Measurements from ENCODE around the gene OBSCN.

Gene OBSCN

GRCh38 chr1:228368801-228369607, 161.2 kb downstream of the OBSCN start:
- Histone ChIP-seq H3K36me3 (ENCODE audit: control insufficient read depth, insufficient read depth, low read length) (no peaks in the 10 kb centered on the region), H3K4me3 (ENCODE audit: low read depth, low read length) (no peak overlapping the region), H3K9me3 (ENCODE audit: control insufficient read depth, insufficient read depth, low read length) (no peaks in the 10 kb centered on the region), H3K27me3 (ENCODE audit: control insufficient read depth, insufficient read depth, low read length) (no peaks in the 10 kb centered on the region), H3K4me1 (ENCODE audit: control insufficient read depth, insufficient read depth, low read length) (no peaks in the 10 kb centered on the region), H3K27ac (ENCODE audit: low read depth, low read length) (no peak overlapping the region), H3K9ac (ENCODE audit: low read depth, low read length) (no peak overlapping the region)

GRCh38 chr1:228369608-228370438, 162.0 kb downstream of the OBSCN start:
- Histone ChIP-seq H3K9me3 (ENCODE audit: control insufficient read depth, insufficient read depth, low read length) (no peaks in the 10 kb centered on the region), H3K27me3 (ENCODE audit: control insufficient read depth, insufficient read depth, low read length) (no peaks in the 10 kb centered on the region), H3K27ac (ENCODE audit: low read depth, low read length) (no peak overlapping the region), H3K9ac (ENCODE audit: low read depth, low read length) (no peak overlapping the region), H3K4me1 (ENCODE audit: control insufficient read depth, insufficient read depth, low read length) (no peaks in the 10 kb centered on the region), H3K36me3 (ENCODE audit: control insufficient read depth, insufficient read depth, low read length) (no peaks in the 10 kb centered on the region), H3K4me3 (ENCODE audit: low read depth, low read length) (no peak overlapping the region)

GRCh38 chr1:228370439-228370940, 162.6 kb downstream of the OBSCN start:
- Histone ChIP-seq H3K9ac (ENCODE audit: low read depth, low read length) (no peak overlapping the region), H3K4me3 (ENCODE audit: low read depth, low read length) (no peak overlapping the region), H3K9me3 (ENCODE audit: control insufficient read depth, insufficient read depth, low read length) (no peaks in the 10 kb centered on the region), H3K27ac (ENCODE audit: low read depth, low read length) (no peak overlapping the region), H3K27me3 (ENCODE audit: control insufficient read depth, insufficient read depth, low read length) (no peaks in the 10 kb centered on the region), H3K4me1 (ENCODE audit: control insufficient read depth, insufficient read depth, low read length) (no peaks in the 10 kb centered on the region), H3K36me3 (ENCODE audit: control insufficient read depth, insufficient read depth, low read length) (no peaks in the 10 kb centered on the region)

- H3K27ac ChIP-seq (ENCODE audit: low read depth, low read length) = no peak overlapping the region
- H3K4me1 ChIP-seq (ENCODE audit: control insufficient read depth, insufficient read depth, low read length) = no peaks in the 10 kb centered on the region
- H3K27me3 ChIP-seq (ENCODE audit: control insufficient read depth, insufficient read depth, low read length) = no peaks in the 10 kb centered on the region
- no peak overlapping the region for H3K9ac ChIP-seq (ENCODE audit: low read depth, low read length)
- H3K4me3 ChIP-seq (ENCODE audit: low read depth, low read length) = no peak overlapping the region
- H3K9me3 ChIP-seq (ENCODE audit: control insufficient read depth, insufficient read depth, low read length) = no peaks in the 10 kb centered on the region
- no peaks in the 10 kb centered on the region for H3K36me3 ChIP-seq (ENCODE audit: control insufficient read depth, insufficient read depth, low read length)
These were observed 163.3 kb downstream of the OBSCN start for GRCh38 chr1:228370941-228371740.

- Histone ChIP-seq H3K9me3 (ENCODE audit: control insufficient read depth, insufficient read depth, low read length) (no peaks in the 10 kb centered on the region), H3K9ac (ENCODE audit: low read depth, low read length) (no peak overlapping the region), H3K27me3 (ENCODE audit: control insufficient read depth, insufficient read depth, low read length) (no peaks in the 10 kb centered on the region), H3K4me1 (ENCODE audit: control insufficient read depth, insufficient read depth, low read length) (no peaks in the 10 kb centered on the region), H3K36me3 (ENCODE audit: control insufficient read depth, insufficient read depth, low read length) (no peaks in the 10 kb centered on the region), H3K4me3 (ENCODE audit: low read depth, low read length) (no peak overlapping the region), H3K27ac (ENCODE audit: low read depth, low read length) (no peak overlapping the region)
These were observed 163.9 kb downstream of the OBSCN start for GRCh38 chr1:228371741-228372182.

GRCh38 chr1:228372183-228373003, 164.5 kb downstream of the OBSCN start:
- no peak overlapping the region for H3K9ac ChIP-seq (ENCODE audit: low read depth, low read length)
- H3K36me3 ChIP-seq (ENCODE audit: control insufficient read depth, insufficient read depth, low read length) = no peaks in the 10 kb centered on the region
- no peak overlapping the region for H3K4me3 ChIP-seq (ENCODE audit: low read depth, low read length)
- H3K9me3 ChIP-seq (ENCODE audit: control insufficient read depth, insufficient read depth, low read length) = no peaks in the 10 kb centered on the region
- peaks cover 2% of the 10 kb centered on the region for H3K27me3 ChIP-seq (ENCODE audit: control insufficient read depth, insufficient read depth, low read length)
- H3K27ac ChIP-seq (ENCODE audit: low read depth, low read length) = no peak overlapping the region
- H3K4me1 ChIP-seq (ENCODE audit: control insufficient read depth, insufficient read depth, low read length) = no peaks in the 10 kb centered on the region

GRCh38 chr1:228373004-228373680, 165.3 kb downstream of the OBSCN start:
- Histone ChIP-seq H3K27me3 (ENCODE audit: control insufficient read depth, insufficient read depth, low read length) (peaks cover 8% of the 10 kb centered on the region), H3K9ac (ENCODE audit: low read depth, low read length) (no peak overlapping the region), H3K4me3 (ENCODE audit: low read depth, low read length) (no peak overlapping the region), H3K9me3 (ENCODE audit: control insufficient read depth, insufficient read depth, low read length) (no peaks in the 10 kb centered on the region), H3K4me1 (ENCODE audit: control insufficient read depth, insufficient read depth, low read length) (no peaks in the 10 kb centered on the region), H3K36me3 (ENCODE audit: control insufficient read depth, insufficient read depth, low read length) (no peaks in the 10 kb centered on the region), H3K27ac (ENCODE audit: low read depth, low read length) (no peak overlapping the region)

GRCh38 chr1:228373681-228374571, 166.1 kb downstream of the OBSCN start:
- Histone ChIP-seq H3K27me3 (ENCODE audit: control insufficient read depth, insufficient read depth, low read length) (peaks cover 9% of the 10 kb centered on the region), H3K4me3 (ENCODE audit: low read depth, low read length) (no peak overlapping the region), H3K27ac (ENCODE audit: low read depth, low read length) (no peak overlapping the region), H3K36me3 (ENCODE audit: control insufficient read depth, insufficient read depth, low read length) (no peaks in the 10 kb centered on the region), H3K9me3 (ENCODE audit: control insufficient read depth, insufficient read depth, low read length) (no peaks in the 10 kb centered on the region), H3K4me1 (ENCODE audit: control insufficient read depth, insufficient read depth, low read length) (no peaks in the 10 kb centered on the region), H3K9ac (ENCODE audit: low read depth, low read length) (no peak overlapping the region)

All from HUES48 (cell line).